A673 (cell line): Measurements from ENCODE around the gene SMIM7.

ENCODE experiments used
- EZH2 ChIP-seq: fragments of 200-600 bp; sonication (generic); IDR thresholded peaks from 2 replicates; pipeline ENCODE4 v1.6.1; 2017; ENCODE audit warnings: borderline replicate concordance, low read depth, mild to moderate bottlenecking, mixed read lengths, antibody characterized with exemption, low read length; ENCODE audit not compliant: poor library complexity, severe bottlenecking
- TF ChIP-seq, protein P1 (sequence below): fragments of 300-800, 200-600 bp; sonication (generic); conservative IDR thresholded peaks from 2 replicates; pipeline ENCODE4 v1.5.1; 2017; ENCODE audit warnings: low read depth, mild to moderate bottlenecking, antibody characterized with exemption, low read length, moderate library complexity, mixed read lengths

- TF ChIP-seq, protein P1, sequence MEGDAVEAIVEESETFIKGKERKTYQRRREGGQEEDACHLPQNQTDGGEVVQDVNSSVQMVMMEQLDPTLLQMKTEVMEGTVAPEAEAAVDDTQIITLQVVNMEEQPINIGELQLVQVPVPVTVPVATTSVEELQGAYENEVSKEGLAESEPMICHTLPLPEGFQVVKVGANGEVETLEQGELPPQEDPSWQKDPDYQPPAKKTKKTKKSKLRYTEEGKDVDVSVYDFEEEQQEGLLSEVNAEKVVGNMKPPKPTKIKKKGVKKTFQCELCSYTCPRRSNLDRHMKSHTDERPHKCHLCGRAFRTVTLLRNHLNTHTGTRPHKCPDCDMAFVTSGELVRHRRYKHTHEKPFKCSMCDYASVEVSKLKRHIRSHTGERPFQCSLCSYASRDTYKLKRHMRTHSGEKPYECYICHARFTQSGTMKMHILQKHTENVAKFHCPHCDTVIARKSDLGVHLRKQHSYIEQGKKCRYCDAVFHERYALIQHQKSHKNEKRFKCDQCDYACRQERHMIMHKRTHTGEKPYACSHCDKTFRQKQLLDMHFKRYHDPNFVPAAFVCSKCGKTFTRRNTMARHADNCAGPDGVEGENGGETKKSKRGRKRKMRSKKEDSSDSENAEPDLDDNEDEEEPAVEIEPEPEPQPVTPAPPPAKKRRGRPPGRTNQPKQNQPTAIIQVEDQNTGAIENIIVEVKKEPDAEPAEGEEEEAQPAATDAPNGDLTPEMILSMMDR: no peak
- no peak for TF ChIP-seq EZH2
Measured at GRCh38 chr19:16627928-16628182, 32.1 kb downstream of the SMIM7 start.
